Epithelial cell of esophagus (primary cell): ENCODE measurements around the gene BCCIP.

Experiments
- DNase-seq: peaks from one replicate; pipeline ENCODE4 v3.0.0; 2010; ENCODE audit warnings: low read depth
- H3K4me3 ChIP-seq: 2 replicates; pipeline ENCODE4 v1.5.1; 2011; ENCODE audit warnings: mild to moderate bottlenecking, low read length, control low read depth
- CTCF ChIP-seq: IDR thresholded peaks from 2 replicates; pipeline ENCODE4 v1.5.1; 2011; ENCODE audit warnings: low read depth, mild to moderate bottlenecking, low read length, control low read depth, inconsistent platforms; ENCODE audit not compliant: insufficient read depth; ENCODE audit errors: missing control alignments

BCCIP gene

GRCh38 chr10:125828311-125828710, 5.0 kb downstream of the BCCIP start:
- TF ChIP-seq CTCF = no peak
- DNase-seq = no peak
- no peak overlapping the region for H3K4me3 ChIP-seq

- TF ChIP-seq CTCF = no peak
- no peak for DNase-seq
- no peak overlapping the region for H3K4me3 ChIP-seq
These were observed 13.4 kb downstream of the BCCIP start for GRCh38 chr10:125836746-125837145.

- H3K4me3 ChIP-seq = no peak overlapping the region
- DNase-seq = no peak
- no peak for TF ChIP-seq CTCF
These were observed 15.6 kb downstream of the BCCIP start for GRCh38 chr10:125838802-125839575.

- no peak overlapping the region for H3K4me3 ChIP-seq
- no peak for DNase-seq
- TF ChIP-seq CTCF = no peak
These were observed 17.1 kb downstream of the BCCIP start for GRCh38 chr10:125840406-125840805.

GRCh38 chr10:125840955-125841354, 17.6 kb downstream of the BCCIP start:
- DNase-seq = peak; percentile 5
- no peak for TF ChIP-seq CTCF
- H3K4me3 ChIP-seq = no peak overlapping the region

- DNase-seq = no peak
- TF ChIP-seq CTCF = no peak
- H3K4me3 ChIP-seq = no peak overlapping the region
These were observed 20.4 kb downstream of the BCCIP start for GRCh38 chr10:125843603-125844329.
